ENCODE measurements around the gene PDE4B.

Gene PDE4B

GRCh38 chr1:66323958-66324625, 531.4 kb downstream of the PDE4B start:
- no peaks in the 10 kb centered on the region for H3K79me2 ChIP-seq

GRCh38 chr1:66325594-66326380, 533.1 kb downstream of the PDE4B start:
- H3K27ac ChIP-seq: no peak overlapping the region
- H2AFZ ChIP-seq: no peak overlapping the region
- no peaks in the 10 kb centered on the region for H3K79me2 ChIP-seq
- H3K9ac ChIP-seq: no peak overlapping the region
- H3K36me3 ChIP-seq (ENCODE audit: control insufficient read depth, insufficient read depth, low read length): no peaks in the 10 kb centered on the region
- no peaks in the 10 kb centered on the region for H3K9me3 ChIP-seq (ENCODE audit: control insufficient read depth, low read length)
- H3K4me1 ChIP-seq: no peaks in the 10 kb centered on the region
- H3K4me3 ChIP-seq (ENCODE audit: low read depth, low read length): no peak overlapping the region
- TF ChIP-seq CTCF (IDR thresholded peaks at IDR 0.05): no peak
- no peak overlapping the region for H3K4me2 ChIP-seq (ENCODE audit: low read length)
- H3K27me3 ChIP-seq (ENCODE audit: control insufficient read depth, insufficient read depth, low read length): no peaks in the 10 kb centered on the region

More at GRCh38 chr1:66323958-66324625, 531.4 kb downstream of the PDE4B start:
- Histone ChIP-seq H3K4me1 (no peaks in the 10 kb centered on the region), H3K27ac (no peak overlapping the region), H3K9ac (no peak overlapping the region), H3K4me2 (ENCODE audit: low read length) (no peak overlapping the region), H2AFZ (no peak overlapping the region), H3K27me3 (ENCODE audit: control insufficient read depth, insufficient read depth, low read length) (no peaks in the 10 kb centered on the region), H3K36me3 (ENCODE audit: control insufficient read depth, insufficient read depth, low read length) (no peaks in the 10 kb centered on the region), H3K4me3 (ENCODE audit: low read depth, low read length) (no peak overlapping the region), H3K9me3 (ENCODE audit: control insufficient read depth, low read length) (no peaks in the 10 kb centered on the region)
- TF ChIP-seq CTCF (IDR thresholded peaks at IDR 0.05): no peak

GRCh38 chr1:66326867-66327266, 534.2 kb downstream of the PDE4B start:
- no peak overlapping the region for H3K4me2 ChIP-seq (ENCODE audit: low read length)
- no peaks in the 10 kb centered on the region for H3K9me3 ChIP-seq (ENCODE audit: control insufficient read depth, low read length)
- no peak overlapping the region for H3K4me3 ChIP-seq (ENCODE audit: low read depth, low read length)
- no peak overlapping the region for H2AFZ ChIP-seq
- H3K4me1 ChIP-seq: no peaks in the 10 kb centered on the region
- H3K36me3 ChIP-seq (ENCODE audit: control insufficient read depth, insufficient read depth, low read length): no peaks in the 10 kb centered on the region
- no peak overlapping the region for H3K9ac ChIP-seq
- H3K27me3 ChIP-seq (ENCODE audit: control insufficient read depth, insufficient read depth, low read length): no peaks in the 10 kb centered on the region
- TF ChIP-seq CTCF (IDR thresholded peaks at IDR 0.05): no peak
- H3K27ac ChIP-seq: no peak overlapping the region
- no peaks in the 10 kb centered on the region for H3K79me2 ChIP-seq

GRCh38 chr1:66327588-66327987, 534.9 kb downstream of the PDE4B start:
- no peak for TF ChIP-seq CTCF (IDR thresholded peaks at IDR 0.05)
- Histone ChIP-seq H3K9me3 (ENCODE audit: control insufficient read depth, low read length) (no peaks in the 10 kb centered on the region), H3K79me2 (no peaks in the 10 kb centered on the region), H3K4me1 (no peaks in the 10 kb centered on the region), H2AFZ (no peak overlapping the region), H3K27me3 (ENCODE audit: control insufficient read depth, insufficient read depth, low read length) (no peaks in the 10 kb centered on the region), H3K4me3 (ENCODE audit: low read depth, low read length) (no peak overlapping the region), H3K4me2 (ENCODE audit: low read length) (no peak overlapping the region), H3K36me3 (ENCODE audit: control insufficient read depth, insufficient read depth, low read length) (no peaks in the 10 kb centered on the region), H3K9ac (no peak overlapping the region), H3K27ac (no peak overlapping the region)

Measured in parathyroid adenoma (tissue), 2 donors.